HG03439 (cell line): ENCODE results near the gene PALLD.
"Not testable (repeated sequence)": the region's sequence is repeated elsewhere in the genome, so short reads cannot be mapped to it uniquely, and the experiment has no call there.

Experiments used
- ATAC-seq: cut with Tn5 transposase; IDR thresholded peaks from one replicate; pipeline ENCODE4 v1.9.1; 2021; ENCODE audit warnings: mild to moderate bottlenecking, moderate library complexity; ENCODE audit not compliant: unreplicated experiment

Gene PALLD

DNA sequence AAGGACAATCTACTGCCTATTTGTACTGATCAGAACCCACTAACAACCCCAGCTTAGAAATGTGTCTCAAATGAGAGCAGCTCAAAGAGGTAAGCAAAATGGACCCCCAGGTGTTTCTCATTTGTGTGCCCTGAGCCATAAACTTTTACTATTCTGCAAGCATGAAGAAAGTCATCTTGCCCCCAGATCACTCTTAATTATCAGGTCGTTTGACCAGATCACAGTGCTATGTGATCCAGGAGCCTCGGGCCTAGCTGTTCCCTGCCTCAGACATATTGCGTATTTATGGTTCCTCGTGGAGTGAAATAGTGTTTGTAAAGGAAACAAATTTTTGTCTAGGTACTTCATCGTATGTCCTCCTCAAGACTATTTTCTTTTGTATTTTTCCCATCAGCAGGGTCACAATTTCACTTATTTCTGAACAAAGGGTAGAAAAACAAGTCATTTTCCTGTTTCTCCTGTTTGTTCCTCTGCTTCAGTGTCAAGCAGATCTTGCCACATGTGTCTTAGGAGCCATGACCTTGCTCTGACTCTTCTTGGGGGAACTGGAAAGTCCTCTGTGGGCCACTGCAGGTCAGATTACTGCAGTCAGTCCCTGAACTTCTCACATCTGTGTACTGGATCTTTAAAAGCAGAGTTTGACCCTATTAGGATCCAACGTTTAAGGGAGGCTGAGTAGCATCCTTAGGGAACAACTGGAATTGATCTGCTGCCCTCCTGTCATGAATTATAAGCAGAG, 194.9 kb downstream of the PALLD start:
- ATAC-seq = no peak

DNA sequence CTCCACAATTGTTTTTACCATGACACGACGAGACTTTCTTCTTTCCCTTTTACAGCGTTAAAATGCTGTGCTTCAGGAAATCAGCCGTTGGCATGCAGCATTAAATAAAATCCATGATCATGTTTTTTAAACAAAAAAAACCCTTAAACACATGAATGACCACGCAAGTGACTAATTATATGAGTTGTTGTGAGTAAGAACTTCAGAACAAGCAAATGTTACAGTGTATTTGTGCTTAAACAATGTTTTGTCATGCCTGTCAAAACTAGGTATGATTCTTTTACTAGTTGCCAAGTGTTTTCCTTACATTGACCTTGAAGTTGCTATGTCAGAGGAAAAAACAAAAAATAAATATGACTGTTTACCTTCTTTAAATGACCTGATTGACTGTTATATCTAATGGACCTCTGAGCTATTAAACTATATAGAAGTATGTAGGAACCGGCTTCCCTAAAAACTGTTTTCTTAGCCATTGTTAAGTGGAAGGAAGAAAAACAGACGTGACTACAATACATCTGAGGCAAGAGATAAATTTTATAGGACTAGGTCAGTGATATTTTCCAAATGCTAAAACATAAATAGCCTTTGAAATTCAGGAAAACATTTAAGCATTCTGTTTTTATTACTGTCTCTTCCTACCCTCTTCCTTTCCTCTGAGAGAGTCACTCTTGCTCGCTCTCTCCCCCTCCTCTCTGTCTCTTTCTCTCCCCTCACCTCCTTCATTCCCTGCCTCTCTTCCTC, 197.1 kb downstream of the PALLD start:
- ATAC-seq = no peak

DNA sequence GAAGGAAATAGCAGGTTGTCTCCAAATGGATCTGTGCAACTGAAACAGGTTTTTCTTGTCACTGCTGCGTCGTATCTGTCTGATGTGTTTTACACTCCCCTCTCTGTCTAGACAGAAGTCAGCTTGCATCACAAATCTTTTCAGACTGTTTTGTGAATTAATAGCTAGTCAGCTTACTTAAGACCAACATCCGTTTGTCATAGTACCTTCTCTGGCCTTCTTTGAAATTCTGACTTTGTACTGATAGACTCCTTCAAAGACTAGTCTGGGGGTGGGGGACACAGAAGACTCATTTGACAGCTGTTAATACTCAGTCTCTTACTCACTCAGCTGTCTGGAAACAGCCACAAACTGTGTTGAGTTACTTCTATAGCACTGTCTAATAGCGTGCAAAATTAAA, 197.8 kb downstream of the PALLD start:
- no peak for ATAC-seq

DNA sequence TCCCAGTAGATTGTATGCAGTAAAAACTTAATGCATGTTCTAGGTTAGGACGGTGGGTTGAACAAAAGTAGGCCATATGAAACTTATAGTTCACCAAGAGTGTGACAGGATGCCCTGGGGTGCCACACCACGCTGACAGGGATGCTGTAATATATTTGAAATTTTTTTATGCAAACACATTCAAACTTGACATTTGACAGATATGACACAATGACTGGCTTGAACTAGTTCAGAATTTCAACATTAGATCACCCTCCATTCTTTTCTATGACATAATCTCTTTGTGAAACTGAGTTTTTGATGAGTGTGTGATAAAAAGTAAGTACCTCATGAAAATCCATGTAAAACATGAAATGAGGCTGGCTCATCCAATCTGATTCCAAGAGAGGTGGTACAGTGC, 198.4 kb downstream of the PALLD start:
- no peak for ATAC-seq

DNA sequence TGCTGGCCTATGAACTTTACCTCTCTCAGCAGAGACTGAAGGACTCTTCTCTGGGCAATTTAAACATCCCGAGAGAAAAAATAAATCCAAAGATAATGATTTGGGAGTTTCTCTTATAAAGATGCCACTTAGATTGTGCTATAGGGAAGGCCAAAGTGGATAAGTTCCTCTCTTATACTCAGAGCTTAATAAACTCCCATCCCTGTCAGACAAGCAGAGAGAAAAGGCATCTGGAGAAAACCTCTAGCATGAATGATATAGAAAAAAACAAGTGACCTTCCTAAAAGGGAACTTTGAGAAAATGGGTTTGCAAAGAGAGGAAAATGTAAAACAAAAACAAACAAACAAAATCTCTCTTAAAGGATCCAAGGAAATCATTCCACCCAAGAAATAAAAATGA, 199.4 kb downstream of the PALLD start:
- no peak for ATAC-seq

DNA sequence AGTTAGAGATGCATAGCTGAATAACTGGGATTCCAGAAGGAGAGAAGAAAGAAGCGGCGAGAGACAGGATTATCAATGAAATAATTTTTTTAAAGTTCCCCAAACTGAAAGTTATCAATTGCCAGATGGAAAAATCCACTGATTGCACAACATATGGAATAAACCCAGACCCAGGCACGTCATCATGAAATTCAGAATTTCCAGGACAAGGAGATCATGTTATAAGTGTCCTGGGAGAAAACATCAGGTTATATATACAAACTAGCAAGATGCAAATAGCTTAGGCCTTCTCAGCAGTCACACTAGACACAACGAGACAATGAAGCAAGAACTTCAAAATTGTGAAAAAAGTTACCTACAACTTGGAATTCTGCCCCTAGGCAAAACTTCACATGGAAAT, 200.0 kb downstream of the PALLD start:
- no peak for ATAC-seq

DNA sequence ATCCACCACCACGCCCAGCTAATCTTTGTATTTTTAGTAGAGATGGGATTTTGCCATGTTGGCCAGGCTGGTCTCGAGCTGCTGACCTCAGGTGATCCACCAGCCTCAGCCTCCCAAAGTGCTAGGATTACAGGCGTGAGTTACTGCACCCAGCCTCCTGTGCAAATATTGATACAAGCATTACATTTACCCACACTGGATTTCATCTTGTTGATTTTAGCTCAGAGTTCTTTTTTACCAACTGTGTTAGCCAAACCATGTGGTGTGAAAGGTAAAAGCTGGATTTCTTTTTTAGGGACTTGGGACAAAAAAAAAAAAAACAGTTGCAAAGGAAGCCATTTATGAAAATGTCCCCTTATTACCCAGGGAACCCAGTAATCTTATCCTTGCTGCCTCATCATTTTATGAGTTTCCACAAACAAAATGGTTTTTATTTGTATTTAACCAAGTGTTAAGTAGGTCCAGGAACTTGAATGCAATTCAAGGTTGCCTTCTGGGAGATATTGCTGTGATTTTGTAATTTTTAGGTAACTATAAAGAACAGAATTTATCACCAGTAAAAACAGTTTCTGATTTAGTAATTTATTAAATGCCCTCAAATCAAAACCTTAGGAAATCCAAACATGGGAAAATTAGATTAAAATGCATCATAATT, 202.5 kb downstream of the PALLD start:
- ATAC-seq = no peak

DNA sequence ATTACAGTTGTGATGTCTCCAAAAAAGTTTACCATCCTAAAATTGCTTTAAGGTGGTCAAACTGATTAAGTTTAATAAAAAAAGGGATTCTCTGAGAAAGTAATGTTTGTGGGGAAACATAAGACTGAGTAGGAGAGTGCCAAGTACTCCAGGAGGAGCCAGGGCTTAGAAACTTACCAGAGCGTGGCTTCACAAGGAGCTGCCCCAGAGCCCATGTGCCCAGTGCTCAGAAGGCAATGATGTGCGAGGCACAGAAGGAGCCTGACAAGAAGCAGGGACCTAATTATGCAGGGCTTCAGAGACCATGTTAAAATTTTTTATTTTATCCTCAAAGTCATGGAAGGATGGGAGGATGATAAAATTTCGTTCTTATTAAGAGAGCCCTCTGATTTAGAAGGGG, 204.2 kb downstream of the PALLD start:
- ATAC-seq = no peak

DNA sequence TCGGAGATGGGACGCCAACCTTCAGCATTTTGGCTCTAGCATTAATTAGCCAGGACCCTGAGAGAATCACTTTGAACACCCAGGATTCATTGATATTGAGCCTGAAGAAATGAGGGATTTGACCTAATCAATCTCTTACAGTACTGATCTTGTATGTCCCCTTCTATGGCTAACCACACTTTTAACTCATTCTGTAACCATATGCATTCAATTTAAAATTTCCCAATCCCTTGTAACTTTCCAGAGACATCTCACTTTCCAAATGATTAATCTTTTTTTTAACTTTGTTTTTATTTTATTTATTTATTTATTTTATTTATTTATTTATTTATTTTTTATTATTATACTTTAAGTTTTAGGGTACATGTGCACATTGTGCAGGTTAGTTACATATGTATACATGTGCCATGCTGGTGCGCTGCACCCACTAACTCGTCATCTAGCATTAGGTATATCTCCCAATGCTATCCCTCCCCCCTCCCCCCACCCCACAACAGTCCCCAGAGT, 205.8 kb downstream of the PALLD start:
- not testable (repeated sequence) for ATAC-seq

DNA sequence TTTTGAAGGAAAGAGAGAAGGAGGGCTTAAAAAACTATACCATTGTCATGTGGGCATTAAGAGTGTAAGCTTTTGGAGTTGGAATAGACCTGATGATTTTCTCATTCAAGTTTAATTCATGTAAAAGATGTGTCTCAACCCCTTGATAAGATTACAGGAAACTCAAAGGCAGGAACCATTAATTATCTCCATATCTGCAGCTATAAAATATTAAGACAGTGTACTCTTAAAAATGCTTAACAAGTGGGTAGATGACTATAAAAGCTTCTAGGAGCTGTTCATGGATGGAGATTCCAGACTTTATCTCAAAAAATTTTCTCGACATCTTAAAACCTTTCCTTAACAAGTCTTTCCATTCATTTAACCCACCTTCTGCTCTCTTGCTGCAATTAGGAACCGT, 208.3 kb downstream of the PALLD start:
- no peak for ATAC-seq

DNA sequence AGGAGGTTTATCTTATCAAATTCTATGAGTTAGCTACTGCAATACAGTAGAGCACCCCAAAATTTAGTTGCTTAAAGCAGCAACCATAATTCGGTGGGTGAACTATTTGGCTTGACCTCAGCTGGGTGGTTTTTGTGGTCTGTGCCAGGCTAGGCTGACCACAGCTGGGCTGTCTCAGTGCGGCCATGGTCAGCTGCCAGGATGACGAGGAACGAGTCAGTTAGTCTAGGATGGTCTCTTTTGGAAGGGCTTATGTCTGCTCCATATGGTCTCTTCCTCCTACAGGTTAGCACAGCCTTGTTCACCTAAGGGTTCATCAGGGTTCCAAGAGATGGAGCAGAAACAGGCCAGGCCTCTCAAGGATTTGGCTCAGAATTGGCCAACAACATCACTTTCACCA, 210.4 kb downstream of the PALLD start:
- no peak for ATAC-seq

DNA sequence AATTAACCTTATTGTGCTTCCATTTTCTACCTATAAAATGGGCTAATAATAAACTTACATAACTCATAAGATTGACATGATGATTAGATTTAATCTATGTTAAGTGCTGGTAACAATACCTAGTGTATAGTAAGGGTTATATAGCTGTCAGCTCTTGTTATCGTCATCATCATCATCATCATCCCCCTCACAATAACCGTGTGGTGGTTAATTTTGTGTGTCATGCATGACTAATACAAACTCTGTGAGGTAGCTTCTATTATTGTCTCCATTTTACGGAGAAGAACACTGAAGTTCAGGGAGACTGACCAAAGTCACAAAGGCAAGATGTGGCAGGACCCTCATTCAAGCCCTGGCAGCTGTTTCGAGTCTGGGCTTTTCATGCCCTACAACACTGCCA, 211.3 kb downstream of the PALLD start:
- no peak for ATAC-seq

DNA sequence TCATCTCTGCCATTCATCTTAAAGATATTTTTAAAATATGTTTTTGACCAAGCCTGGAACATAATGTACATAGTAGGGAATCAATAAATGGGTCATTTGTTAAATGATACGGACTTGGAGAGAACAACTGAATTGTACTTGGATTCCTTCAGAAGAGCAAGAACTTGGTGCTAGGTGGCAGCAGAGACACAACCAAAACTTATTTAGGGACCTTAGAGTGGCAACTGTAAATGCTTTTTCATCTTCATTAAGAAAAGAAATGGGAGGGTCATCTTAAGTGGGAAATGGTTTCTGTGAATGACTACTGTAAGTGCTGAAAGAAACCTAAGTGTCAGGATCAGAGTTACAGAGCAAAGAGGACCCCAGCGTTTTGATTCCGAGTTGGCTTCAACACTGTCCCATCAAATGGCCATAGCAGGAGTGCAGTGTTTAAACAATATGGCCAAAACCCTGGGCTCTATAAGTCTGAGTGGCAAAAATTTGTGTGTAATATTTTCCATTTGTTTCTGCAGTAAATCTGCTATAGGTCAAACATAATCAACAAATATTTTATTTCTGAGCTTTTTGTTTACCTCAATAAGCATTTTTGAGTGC, 213.6 kb downstream of the PALLD start:
- ATAC-seq = no peak

DNA sequence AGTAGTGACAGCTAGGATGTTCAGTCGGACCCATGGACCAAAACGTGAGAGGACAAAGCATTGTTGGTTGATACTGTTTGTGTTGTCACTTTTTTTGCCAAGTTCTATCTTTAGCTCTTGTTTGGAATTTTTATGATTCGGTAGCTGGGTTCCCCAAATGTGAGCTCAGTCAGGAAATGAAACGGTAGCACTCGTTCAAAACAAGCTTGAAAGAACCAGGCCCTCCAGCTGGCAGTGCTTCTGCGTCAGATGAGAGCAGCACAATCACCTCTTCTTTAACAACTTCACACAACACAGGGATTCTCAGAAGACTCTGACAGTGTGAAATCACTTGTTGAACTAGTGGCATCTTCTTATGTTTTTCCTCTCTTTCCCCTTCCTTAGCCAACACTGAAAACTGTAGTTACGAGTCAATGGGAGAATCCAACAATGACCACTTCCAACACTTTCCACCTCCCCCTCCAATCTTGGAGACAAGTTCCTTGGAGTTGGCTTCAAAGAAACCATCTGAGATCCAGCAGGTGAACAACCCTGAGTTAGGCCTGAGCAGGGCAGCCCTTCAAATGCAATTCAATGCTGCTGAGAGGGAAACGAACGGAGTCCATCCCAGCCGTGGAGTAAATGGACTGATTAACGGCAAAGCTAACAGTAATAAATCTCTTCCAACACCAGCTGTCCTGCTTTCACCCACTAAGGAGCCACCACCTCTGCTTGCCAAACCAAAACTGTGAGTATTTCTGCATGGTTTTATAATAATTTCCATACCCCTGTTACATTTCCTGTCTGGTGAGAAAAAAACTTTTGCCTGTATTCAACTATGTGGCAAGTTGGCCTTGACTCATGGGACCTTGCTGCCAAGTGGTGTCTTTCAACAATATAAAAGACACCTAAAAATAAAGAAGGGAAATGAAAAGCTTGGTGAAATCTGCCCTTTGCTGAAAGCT, 214.6 kb downstream of the PALLD start:
- ATAC-seq = no peak

DNA sequence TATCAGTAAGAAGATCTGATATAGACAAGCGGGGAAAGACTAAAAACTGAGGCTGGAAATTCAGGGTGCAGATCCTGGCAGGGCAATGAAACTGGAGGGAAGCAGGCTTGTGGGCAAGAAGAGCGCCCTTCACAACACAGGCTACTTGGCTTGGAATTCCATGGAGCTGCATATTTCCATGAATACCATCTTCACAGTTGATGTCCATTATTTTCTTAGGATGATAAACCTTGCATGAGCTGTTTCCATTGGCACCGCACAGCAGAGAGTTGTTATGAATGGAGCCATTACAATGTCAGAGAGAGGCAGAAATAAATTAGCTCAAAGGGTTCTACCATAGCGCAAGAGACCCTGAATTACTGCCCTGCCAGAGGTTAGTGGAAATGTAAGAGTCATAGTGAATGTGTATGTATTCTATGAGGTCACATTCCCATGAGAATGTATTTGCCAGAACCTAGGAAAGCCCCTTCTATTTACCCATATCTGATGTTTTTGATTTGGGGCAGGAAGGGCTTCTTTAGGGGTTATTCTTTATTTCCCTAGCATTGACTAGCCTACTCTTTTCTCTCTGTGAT, 215.6 kb downstream of the PALLD start:
- no peak for ATAC-seq

DNA sequence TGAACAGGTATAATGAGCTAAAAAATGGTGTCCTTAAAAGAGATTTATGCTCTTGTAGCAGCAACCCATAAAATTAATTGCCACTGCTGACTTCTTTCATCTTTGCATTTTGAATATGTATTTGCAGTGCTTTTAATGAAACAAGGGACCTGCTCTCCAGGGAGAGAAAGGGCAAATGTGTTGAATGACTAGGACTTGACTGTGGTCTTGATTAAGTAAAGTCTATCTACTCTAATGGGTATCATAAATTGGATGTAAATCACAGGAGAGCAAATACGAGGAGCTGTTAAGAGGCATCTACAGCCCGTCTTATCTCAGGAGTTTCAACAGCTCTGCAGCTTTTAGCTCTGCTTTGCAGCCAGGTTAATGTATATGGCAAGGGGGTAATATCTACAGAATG, 216.4 kb downstream of the PALLD start:
- no peak for ATAC-seq

DNA sequence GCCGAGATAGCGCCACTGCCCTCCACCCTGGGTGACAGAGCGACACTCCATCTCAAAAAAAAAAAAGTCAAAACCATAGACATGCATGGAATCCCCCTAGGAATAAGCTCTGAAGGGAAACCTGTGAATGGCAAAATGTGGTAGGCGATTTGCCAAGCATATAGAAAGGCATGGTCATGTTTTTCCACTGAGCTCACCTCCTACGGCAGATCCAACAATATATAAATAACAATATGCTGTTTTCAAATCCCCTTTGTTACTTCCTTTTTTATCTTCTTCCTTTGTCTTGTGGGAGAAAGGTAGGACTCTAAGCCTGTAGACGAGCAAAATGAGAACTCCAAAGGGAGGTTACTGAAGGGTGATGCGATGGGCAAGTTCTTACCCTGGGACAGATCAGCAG, 219.0 kb downstream of the PALLD start:
- no peak for ATAC-seq

DNA sequence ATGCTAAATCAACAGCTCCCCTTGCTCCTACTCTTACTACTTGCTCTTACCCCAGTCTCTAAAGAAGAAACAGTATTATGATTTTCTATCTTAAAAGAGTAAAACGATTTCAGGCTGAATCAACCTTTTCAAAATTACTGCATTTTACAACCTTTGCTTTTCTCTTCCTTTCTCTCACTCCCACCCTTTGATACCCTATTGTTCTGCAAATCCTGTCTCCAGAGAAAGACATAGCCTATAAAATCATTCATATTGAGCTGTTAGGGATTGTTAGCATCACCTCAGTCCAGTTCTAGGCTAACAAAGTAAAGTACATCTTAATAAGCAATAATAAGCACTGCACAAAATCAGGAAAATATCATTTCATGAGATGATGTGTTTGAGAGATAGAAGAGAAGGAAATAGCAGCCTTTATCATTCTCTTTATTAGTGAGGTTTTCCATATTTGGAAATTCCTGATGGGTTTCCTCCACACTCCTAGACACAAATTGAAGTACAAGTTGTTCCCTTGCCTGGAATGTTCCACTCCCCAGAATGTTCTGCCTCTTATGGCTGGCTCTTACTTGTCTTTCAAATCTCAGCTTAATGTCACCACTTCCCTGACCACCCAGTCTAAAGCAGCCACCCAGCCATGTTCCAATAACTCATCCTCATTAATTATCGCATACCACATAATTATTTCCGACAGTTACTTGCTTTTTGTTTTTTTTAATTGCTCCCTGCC, 219.7 kb downstream of the PALLD start:
- ATAC-seq = no peak

DNA sequence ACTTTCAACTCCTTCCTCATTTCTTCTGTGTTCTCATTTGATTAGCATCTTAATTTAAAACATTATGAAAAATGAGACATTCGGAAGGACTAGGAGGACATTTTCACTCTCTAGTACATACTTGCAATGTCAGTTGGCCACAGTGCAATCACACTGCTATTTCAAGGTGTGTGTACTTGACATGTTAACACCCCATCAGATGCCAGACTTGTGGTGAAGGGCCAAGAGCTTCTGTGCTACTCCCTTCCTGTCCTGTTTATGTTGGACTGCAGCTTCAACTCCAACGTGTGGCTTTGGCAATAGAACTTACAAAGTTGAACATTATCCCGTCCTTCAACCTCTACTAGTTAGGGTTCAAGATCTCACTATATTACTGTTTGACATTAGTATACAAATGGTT, 221.0 kb downstream of the PALLD start:
- no peak for ATAC-seq
